GM12874 (cell line): Measurements from ENCODE around the gene TEX44.

Experiments used
- CTCF ChIP-seq: IDR thresholded peaks from 2 replicates; pipeline ENCODE4 v1.5.1; 2011; ENCODE audit warnings: low read depth, mild to moderate bottlenecking, control low read depth, low read length, moderate library complexity; ENCODE audit not compliant: insufficient read depth

The TEX44 gene

GRCh38 chr2:231568098-231568784, 24.4 kb upstream of the TEX44 start:
- no peak for TF ChIP-seq CTCF

GRCh38 chr2:231568785-231569435, 23.8 kb upstream of the TEX44 start:
- no peak for TF ChIP-seq CTCF

GRCh38 chr2:231571661-231572191, 20.9 kb upstream of the TEX44 start:
- no peak for TF ChIP-seq CTCF

- no peak for TF ChIP-seq CTCF
Observed at GRCh38 chr2:231573096-231573495, 19.6 kb upstream of the TEX44 start.

GRCh38 chr2:231573698-231574421, 18.8 kb upstream of the TEX44 start:
- no peak for TF ChIP-seq CTCF

GRCh38 chr2:231575612-231576256, 16.9 kb upstream of the TEX44 start:
- no peak for TF ChIP-seq CTCF

- TF ChIP-seq CTCF: no peak
Observed at GRCh38 chr2:231576465-231576864, 16.2 kb upstream of the TEX44 start.
